HG03045 (cell line): Measurements from ENCODE around the gene STIMATE.

Experiments
- ATAC-seq: cut with Tn5 transposase; IDR thresholded peaks from one replicate; pipeline ENCODE4 v1.9.1; 2021; ENCODE audit warnings: mild to moderate bottlenecking, moderate library complexity; ENCODE audit not compliant: unreplicated experiment

The STIMATE gene

GRCh38 chr3:52843108-52843865 is 54.1 kb downstream of the STIMATE start:
- no peak for ATAC-seq

GRCh38 chr3:52842424-52842823 is 54.9 kb downstream of the STIMATE start:
- no peak for ATAC-seq

GRCh38 chr3:52841981-52842340 is 55.4 kb downstream of the STIMATE start:
- no peak for ATAC-seq

- ATAC-seq = no peak
These were observed 56.0 kb downstream of the STIMATE start for GRCh38 chr3:52841211-52841980.

GRCh38 chr3:52839892-52840545 is 57.3 kb downstream of the STIMATE start:
- no peak for ATAC-seq

GRCh38 chr3:52839268-52839575 is 58.1 kb downstream of the STIMATE start:
- ATAC-seq = no peak

GRCh38 chr3:52838561-52839267 is 58.6 kb downstream of the STIMATE start:
- ATAC-seq = no peak

GRCh38 chr3:52836986-52837385 is 60.4 kb downstream of the STIMATE start:
- no peak for ATAC-seq

- no peak for ATAC-seq
These were observed 60.9 kb downstream of the STIMATE start for GRCh38 chr3:52836471-52836845.

GRCh38 chr3:52835766-52836470 is 61.4 kb downstream of the STIMATE start:
- no peak for ATAC-seq

GRCh38 chr3:52834871-52835501 is 62.4 kb downstream of the STIMATE start, which contains the start of gene MUSTN1:
TSS of gene MUSTN1 (minus strand) at chr3:52835019. CDS start at chr3:52834948, 71 bp downstream.
- ATAC-seq = no peak

GRCh38 chr3:52833202-52833601 is 64.1 kb downstream of the STIMATE start:
- no peak for ATAC-seq

- no peak for ATAC-seq
These were observed 65.6 kb downstream of the STIMATE start for GRCh38 chr3:52831500-52832301.

GRCh38 chr3:52830535-52831258 is 66.7 kb downstream of the STIMATE start, which contains the start of gene ITIH4:
TSS of gene ITIH4 (minus strand) at chr3:52830672. CDS start at chr3:52830642, 30 bp downstream.
- no peak for ATAC-seq

GRCh38 chr3:52829906-52830463 is 67.4 kb downstream of the STIMATE start:
- no peak for ATAC-seq

- no peak for ATAC-seq
These were observed 67.9 kb downstream of the STIMATE start for GRCh38 chr3:52829482-52829881.

- ATAC-seq = no peak
These were observed 69.4 kb downstream of the STIMATE start for GRCh38 chr3:52827866-52828376.

GRCh38 chr3:52827441-52827840 is 69.9 kb downstream of the STIMATE start:
- no peak for ATAC-seq
